NB4 (cell line): ENCODE data around the gene ANGPTL3.
"Not testable (repeated sequence)": the region's sequence is repeated elsewhere in the genome, so short reads cannot be mapped to it uniquely, and the experiment has no call there.

Experiments used
- DNase-seq: peaks from one replicate; pipeline ENCODE4 v3.0.0; 2010; ENCODE audit warnings: low read depth
- H3K4me3 ChIP-seq: one replicate; pipeline ENCODE4 v1.5.1; 2011; ENCODE audit warnings: mild to moderate bottlenecking, low read depth, low read length, moderate library complexity
- CTCF ChIP-seq: IDR thresholded peaks from one replicate; pipeline ENCODE4 v1.5.1; 2012; ENCODE audit warnings: low read depth, low read length
- MAX ChIP-seq: IDR thresholded peaks from 2 replicates; pipeline ENCODE4 v1.6.1; 2011; ENCODE audit warnings: low read depth, low read length
- MYC ChIP-seq: IDR thresholded peaks from 2 replicates; pipeline ENCODE4 v1.6.1; 2011; ENCODE audit warnings: low read depth, low read length
- POLR2A ChIP-seq: IDR thresholded peaks from 2 replicates; pipeline ENCODE4 v1.6.1; 2011; ENCODE audit warnings: mild to moderate bottlenecking; ENCODE audit not compliant: insufficient read length; ENCODE audit errors: extremely low read depth

Gene ANGPTL3

GRCh38 chr1:62593825-62594394 is 3.4 kb upstream of the ANGPTL3 start:
- TF ChIP-seq MYC, result no peak
- TF ChIP-seq MAX, result no peak
- no peak for TF ChIP-seq CTCF
- no peak for TF ChIP-seq POLR2A
- DNase-seq, result no peak
- no peak overlapping the region for H3K4me3 ChIP-seq

GRCh38 chr1:62595647-62596046 is 1.7 kb upstream of the ANGPTL3 start:
- DNase-seq, result no peak
- TF ChIP-seq POLR2A, result no peak
- TF ChIP-seq CTCF, result no peak
- no peak for TF ChIP-seq MAX
- TF ChIP-seq MYC, result no peak
- H3K4me3 ChIP-seq, result no peak overlapping the region

GRCh38 chr1:62599044-62599443 is 1.7 kb downstream of the ANGPTL3 start:
- DNase-seq, result no peak
- TF ChIP-seq MAX (no peak), CTCF (no peak), POLR2A (no peak), MYC (no peak)
- no peak overlapping the region for H3K4me3 ChIP-seq

GRCh38 chr1:62601457-62601856 is 4.1 kb downstream of the ANGPTL3 start:
- H3K4me3 ChIP-seq, result no peak overlapping the region
- no peak for DNase-seq
- no peak for TF ChIP-seq CTCF
- TF ChIP-seq MYC, result no peak
- no peak for TF ChIP-seq MAX
- no peak for TF ChIP-seq POLR2A

GRCh38 chr1:62608905-62609304 is 11.6 kb downstream of the ANGPTL3 start:
- no peak overlapping the region for H3K4me3 ChIP-seq
- no peak for TF ChIP-seq POLR2A
- DNase-seq, result no peak

- not testable (repeated sequence) for H3K4me3 ChIP-seq, DNase-seq
Observed at GRCh38 chr1:62610588-62610987, 13.3 kb downstream of the ANGPTL3 start.

- no peak for DNase-seq
- TF ChIP-seq MYC, result no peak
- H3K4me3 ChIP-seq, result no peak overlapping the region
Observed at GRCh38 chr1:62612770-62613169, 15.4 kb downstream of the ANGPTL3 start.
